SK-N-MC (cell line): Measurements from ENCODE around the gene SLC2A11.

Experiments
- EZH2 ChIP-seq: fragments of 200-600 bp; sonication (generic); IDR thresholded peaks from one replicate; pipeline ENCODE4 v1.6.1; 2017; ENCODE audit warnings: antibody characterized with exemption
- POLR2AphosphoS5 ChIP-seq: IDR thresholded peaks from 2 replicates; pipeline ENCODE4 v1.6.1; 2012; ENCODE audit warnings: mild to moderate bottlenecking, low read depth, low read length, borderline replicate concordance

- TF ChIP-seq EZH2 (no peak), POLR2AphosphoS5 (no peak)
These were observed 26.0 kb downstream of the SLC2A11 start for GRCh38 chr22:23883658-23884057.
